Fibroblast of lung (primary cell): ENCODE results near the gene SCUBE1.

ENCODE experiments used
- EZH2 ChIP-seq: IDR thresholded peaks from 2 replicates; pipeline ENCODE4 v1.5.1; 2012; ENCODE audit warnings: low read length, control low read depth, mild to moderate bottlenecking; ENCODE audit errors: missing control alignments
- TF ChIP-seq, protein P1 (sequence below), 2 donors: IDR thresholded peaks in 1 of 2; conservative IDR thresholded peaks in 1 of 2; 1 replicate in 1 of 2; 2 replicates in 1 of 2; pipeline ENCODE4 v1.5.1; 2011 to 2012; ENCODE audit warnings: low read length in 2 of 2, control low read depth in 1 of 2, inconsistent platforms in 1 of 2, low read depth in 1 of 2, mild to moderate bottlenecking in 1 of 2

DNA sequence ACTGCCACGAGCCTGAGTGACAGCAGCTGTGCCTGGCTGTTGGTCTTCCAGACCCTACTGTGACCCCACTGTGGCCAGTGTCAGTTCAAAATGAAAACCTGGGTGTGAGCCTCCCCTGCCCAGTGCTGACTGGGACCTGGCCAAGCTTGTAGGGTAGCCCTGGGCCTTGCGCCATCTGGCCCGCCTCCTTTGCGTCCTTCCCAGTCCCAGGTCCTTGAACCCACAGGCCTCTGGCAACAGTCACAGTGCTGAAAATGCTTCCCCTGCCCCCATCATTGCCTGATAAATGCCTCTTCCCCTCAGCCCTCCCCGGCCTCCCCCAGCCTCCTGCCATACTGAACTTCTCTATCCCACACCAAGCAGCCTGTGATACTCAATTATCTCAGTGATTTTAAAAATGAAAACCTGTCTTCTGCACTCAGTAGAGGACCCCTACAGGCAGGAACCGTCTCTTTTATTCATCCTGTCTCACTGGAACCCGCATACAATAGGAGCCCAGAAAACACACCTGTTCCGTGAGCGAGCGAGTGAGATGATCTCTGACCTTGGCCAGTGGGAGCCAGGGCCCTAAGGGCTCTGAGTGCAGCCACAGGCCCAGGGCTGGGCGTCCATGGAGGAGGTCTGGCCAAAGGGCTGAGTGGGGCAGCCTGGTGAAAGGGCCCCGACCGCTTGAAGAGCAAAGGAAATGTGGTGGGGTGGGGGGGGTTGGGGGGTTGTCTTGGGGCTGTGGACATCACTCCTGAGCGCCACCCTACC is 106.6 kb downstream of the SCUBE1 start:
- TF ChIP-seq, protein P1, sequence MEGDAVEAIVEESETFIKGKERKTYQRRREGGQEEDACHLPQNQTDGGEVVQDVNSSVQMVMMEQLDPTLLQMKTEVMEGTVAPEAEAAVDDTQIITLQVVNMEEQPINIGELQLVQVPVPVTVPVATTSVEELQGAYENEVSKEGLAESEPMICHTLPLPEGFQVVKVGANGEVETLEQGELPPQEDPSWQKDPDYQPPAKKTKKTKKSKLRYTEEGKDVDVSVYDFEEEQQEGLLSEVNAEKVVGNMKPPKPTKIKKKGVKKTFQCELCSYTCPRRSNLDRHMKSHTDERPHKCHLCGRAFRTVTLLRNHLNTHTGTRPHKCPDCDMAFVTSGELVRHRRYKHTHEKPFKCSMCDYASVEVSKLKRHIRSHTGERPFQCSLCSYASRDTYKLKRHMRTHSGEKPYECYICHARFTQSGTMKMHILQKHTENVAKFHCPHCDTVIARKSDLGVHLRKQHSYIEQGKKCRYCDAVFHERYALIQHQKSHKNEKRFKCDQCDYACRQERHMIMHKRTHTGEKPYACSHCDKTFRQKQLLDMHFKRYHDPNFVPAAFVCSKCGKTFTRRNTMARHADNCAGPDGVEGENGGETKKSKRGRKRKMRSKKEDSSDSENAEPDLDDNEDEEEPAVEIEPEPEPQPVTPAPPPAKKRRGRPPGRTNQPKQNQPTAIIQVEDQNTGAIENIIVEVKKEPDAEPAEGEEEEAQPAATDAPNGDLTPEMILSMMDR (conservative IDR thresholded peaks at IDR 0.05 in 1 of 2, IDR thresholded peaks at IDR 0.05 in 1 of 2; ENCODE audit: low read depth in 1 of 2, low read length in 2 of 2), result no peak
- TF ChIP-seq EZH2, result no peak
